ENCODE results near the gene SARS1. TPM values are rescaled to one million over a fixed set of nuclear protein-coding genes. Genes with fewer than 3 reads are reported as not detected.

SARS1 gene
- total and polyA plus RNA-seq, 7 donors: 100 to 160 (median 135) TPM

- intact Hi-C loops (cut with DNase I): no loop called here
- no peak for DNase-seq
- Histone ChIP-seq H3K36me3 (no peaks in the 10 kb centered on the region), H3K4me3 (no peak overlapping the region), H3K27me3 (no peaks in the 10 kb centered on the region), H3K9me3 (no peaks in the 10 kb centered on the region), H3K27ac (no peak overlapping the region), H3K4me1 (no peaks in the 10 kb centered on the region)
- 82 to 88% methylated on average over 7 of the region's 7 CpGs for WGBS, 2 donors
- TF ChIP-seq, protein P1, sequence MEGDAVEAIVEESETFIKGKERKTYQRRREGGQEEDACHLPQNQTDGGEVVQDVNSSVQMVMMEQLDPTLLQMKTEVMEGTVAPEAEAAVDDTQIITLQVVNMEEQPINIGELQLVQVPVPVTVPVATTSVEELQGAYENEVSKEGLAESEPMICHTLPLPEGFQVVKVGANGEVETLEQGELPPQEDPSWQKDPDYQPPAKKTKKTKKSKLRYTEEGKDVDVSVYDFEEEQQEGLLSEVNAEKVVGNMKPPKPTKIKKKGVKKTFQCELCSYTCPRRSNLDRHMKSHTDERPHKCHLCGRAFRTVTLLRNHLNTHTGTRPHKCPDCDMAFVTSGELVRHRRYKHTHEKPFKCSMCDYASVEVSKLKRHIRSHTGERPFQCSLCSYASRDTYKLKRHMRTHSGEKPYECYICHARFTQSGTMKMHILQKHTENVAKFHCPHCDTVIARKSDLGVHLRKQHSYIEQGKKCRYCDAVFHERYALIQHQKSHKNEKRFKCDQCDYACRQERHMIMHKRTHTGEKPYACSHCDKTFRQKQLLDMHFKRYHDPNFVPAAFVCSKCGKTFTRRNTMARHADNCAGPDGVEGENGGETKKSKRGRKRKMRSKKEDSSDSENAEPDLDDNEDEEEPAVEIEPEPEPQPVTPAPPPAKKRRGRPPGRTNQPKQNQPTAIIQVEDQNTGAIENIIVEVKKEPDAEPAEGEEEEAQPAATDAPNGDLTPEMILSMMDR (IDR thresholded peaks at IDR 0.05): no peak
Measured at GRCh38 chr1:109207467-109208103, 6.1 kb upstream of the SARS1 start.

GRCh38 chr1:109208394-109208793 lies 5.3 kb upstream of the SARS1 start:
- intact Hi-C loops (cut with DNase I): no loop called here
- 39 to 73% methylated on average over 7 of the region's 7 CpGs for WGBS, 2 donors
- no peak overlapping the region for H3K4me3 ChIP-seq
- no peaks in the 10 kb centered on the region for H3K9me3 ChIP-seq
- no peaks in the 10 kb centered on the region for H3K27me3 ChIP-seq
- TF ChIP-seq EP300 (IDR thresholded peaks at IDR 0.05): no peak
- TF ChIP-seq, protein P1 (IDR thresholded peaks at IDR 0.05): no peak
- TF ChIP-seq POLR2AphosphoS5 (IDR thresholded peaks at IDR 0.05): no peak
- no peak for TF ChIP-seq POLR2A (IDR thresholded peaks at IDR 0.05)
- no peak overlapping the region for H3K27ac ChIP-seq
- no peaks in the 10 kb centered on the region for H3K36me3 ChIP-seq
- DNase-seq: no peak
- peaks cover 0 to 3% (median 1%) of the 10 kb centered on the region in 4 donors for H3K4me1 ChIP-seq

GRCh38 chr1:109208836-109209463 lies 4.8 kb upstream of the SARS1 start:
- Histone ChIP-seq H3K27me3 (no peaks in the 10 kb centered on the region), H3K9me3 (no peaks in the 10 kb centered on the region), H3K36me3 (no peaks in the 10 kb centered on the region), H3K4me3 (no peak overlapping the region), H3K4me1 (peaks cover 0 to 5% (median 2%) of the 10 kb centered on the region in 4 donors), H3K27ac (no peak overlapping the region)
- DNase-seq: no peak
- WGBS, 2 donors: 18 to 67% methylated on average over 9 of the region's 9 CpGs
- intact Hi-C loops (cut with DNase I): no loop called here
- TF ChIP-seq POLR2AphosphoS5 (IDR thresholded peaks at IDR 0.05) (no peak), POLR2A (IDR thresholded peaks at IDR 0.05) (no peak), EP300 (IDR thresholded peaks at IDR 0.05) (no peak)
- TF ChIP-seq, protein P1 (IDR thresholded peaks at IDR 0.05): no peak

DNA sequence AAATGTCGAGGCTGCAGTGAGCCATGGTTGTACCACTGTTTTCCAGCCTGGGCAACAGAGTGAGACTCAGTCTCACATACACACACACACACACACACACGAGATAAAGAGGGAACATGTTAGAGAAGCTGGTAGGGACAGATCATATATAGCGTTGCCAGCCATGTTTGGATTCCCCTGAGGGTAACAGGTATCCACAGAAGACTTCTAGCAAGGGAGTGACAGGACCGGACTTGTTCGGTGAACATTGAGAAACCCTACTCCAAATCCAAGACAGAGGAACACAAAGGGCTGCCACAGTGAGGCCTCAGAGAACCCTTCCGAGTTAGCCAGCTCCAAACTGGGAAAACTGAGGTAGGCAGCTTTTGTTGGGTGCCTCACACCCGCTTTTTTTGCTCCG lies 3.7 kb upstream of the SARS1 start:
- DNase-seq: no peak
- H3K27me3 ChIP-seq: no peaks in the 10 kb centered on the region
- no peak overlapping the region for H3K4me3 ChIP-seq
- TF ChIP-seq POLR2AphosphoS5 (IDR thresholded peaks at IDR 0.05): no peak
- no peak for TF ChIP-seq POLR2A (IDR thresholded peaks at IDR 0.05)
- TF ChIP-seq EP300 (IDR thresholded peaks at IDR 0.05): no peak
- TF ChIP-seq, protein P1 (IDR thresholded peaks at IDR 0.05): no peak
- H3K4me1 ChIP-seq: peaks cover 0 to 9% (median 5%) of the 10 kb centered on the region in 4 donors
- H3K36me3 ChIP-seq: no peaks in the 10 kb centered on the region
- intact Hi-C loops (cut with DNase I): no loop called here
- no peaks in the 10 kb centered on the region for H3K9me3 ChIP-seq
- WGBS, 2 donors: 80 to 91% methylated on average over 8 of the region's 8 CpGs
- no peak overlapping the region for H3K27ac ChIP-seq

Data from sigmoid colon (tissue), 7 donors.